Thyroid gland (tissue), 4 donors: ENCODE results near the gene SLC6A19.

ENCODE experiments used
- POLR2A ChIP-seq, 2 donors: fragments of 450-650 bp; IDR thresholded peaks; one replicate each; pipeline ENCODE4 v1.6.1; 2017; ENCODE audit warnings: antibody characterized with exemption in 2 of 2, mild to moderate bottlenecking in 2 of 2, moderate library complexity in 1 of 2
- TF ChIP-seq, protein P1 (sequence below), 6 experiments: fragments of 200-600 bp in 3 of 6; fragments of 450-650 bp in 3 of 6; sonication (generic) in 3 of 6; IDR thresholded peaks; one replicate each; pipeline ENCODE4 v1.5.1; 2016 to 2019; ENCODE audit warnings: antibody characterized with exemption in 6 of 6, mild to moderate bottlenecking in 2 of 6, inconsistent platforms in 1 of 6, moderate library complexity in 1 of 6

DNA sequence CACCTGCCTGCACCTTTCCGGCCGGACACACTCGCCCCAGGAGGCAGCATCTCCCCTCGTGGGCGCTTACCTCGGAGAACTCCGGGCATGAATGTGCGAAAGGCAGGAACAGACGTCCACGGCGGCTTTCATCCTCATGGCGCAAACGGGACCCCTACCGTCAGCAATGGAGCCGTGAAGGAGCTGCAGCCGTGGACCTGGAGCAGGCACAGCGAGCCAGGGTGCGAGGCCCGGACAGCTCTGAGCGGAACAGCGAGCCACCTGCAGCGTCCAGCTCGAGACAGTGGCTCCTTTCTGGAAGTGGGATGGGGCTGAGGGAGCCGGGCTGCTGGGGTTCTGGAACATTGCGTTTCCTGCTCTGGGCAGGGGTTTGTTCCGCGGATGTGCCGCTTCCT, 7.8 kb upstream of the SLC6A19 start:
- TF ChIP-seq, protein P1, sequence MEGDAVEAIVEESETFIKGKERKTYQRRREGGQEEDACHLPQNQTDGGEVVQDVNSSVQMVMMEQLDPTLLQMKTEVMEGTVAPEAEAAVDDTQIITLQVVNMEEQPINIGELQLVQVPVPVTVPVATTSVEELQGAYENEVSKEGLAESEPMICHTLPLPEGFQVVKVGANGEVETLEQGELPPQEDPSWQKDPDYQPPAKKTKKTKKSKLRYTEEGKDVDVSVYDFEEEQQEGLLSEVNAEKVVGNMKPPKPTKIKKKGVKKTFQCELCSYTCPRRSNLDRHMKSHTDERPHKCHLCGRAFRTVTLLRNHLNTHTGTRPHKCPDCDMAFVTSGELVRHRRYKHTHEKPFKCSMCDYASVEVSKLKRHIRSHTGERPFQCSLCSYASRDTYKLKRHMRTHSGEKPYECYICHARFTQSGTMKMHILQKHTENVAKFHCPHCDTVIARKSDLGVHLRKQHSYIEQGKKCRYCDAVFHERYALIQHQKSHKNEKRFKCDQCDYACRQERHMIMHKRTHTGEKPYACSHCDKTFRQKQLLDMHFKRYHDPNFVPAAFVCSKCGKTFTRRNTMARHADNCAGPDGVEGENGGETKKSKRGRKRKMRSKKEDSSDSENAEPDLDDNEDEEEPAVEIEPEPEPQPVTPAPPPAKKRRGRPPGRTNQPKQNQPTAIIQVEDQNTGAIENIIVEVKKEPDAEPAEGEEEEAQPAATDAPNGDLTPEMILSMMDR (IDR thresholded peaks at IDR 0.05), result no peak
- TF ChIP-seq POLR2A (IDR thresholded peaks at IDR 0.05), result no peak
